ENCODE results near the gene PRRT3. TPM values are rescaled to one million over a fixed set of nuclear protein-coding genes. Genes with fewer than 3 reads are reported as not detected.
A peak's percentile ranks its signal among the peaks of the same experiment; 100 is the strongest.

PRRT3 gene
- total and polyA plus RNA-seq, 2 of the 13 experiments (the other 11 are each of a cell fraction or from before 2014, with no cell fraction given), result 0.22 to 0.44 TPM

DNA sequence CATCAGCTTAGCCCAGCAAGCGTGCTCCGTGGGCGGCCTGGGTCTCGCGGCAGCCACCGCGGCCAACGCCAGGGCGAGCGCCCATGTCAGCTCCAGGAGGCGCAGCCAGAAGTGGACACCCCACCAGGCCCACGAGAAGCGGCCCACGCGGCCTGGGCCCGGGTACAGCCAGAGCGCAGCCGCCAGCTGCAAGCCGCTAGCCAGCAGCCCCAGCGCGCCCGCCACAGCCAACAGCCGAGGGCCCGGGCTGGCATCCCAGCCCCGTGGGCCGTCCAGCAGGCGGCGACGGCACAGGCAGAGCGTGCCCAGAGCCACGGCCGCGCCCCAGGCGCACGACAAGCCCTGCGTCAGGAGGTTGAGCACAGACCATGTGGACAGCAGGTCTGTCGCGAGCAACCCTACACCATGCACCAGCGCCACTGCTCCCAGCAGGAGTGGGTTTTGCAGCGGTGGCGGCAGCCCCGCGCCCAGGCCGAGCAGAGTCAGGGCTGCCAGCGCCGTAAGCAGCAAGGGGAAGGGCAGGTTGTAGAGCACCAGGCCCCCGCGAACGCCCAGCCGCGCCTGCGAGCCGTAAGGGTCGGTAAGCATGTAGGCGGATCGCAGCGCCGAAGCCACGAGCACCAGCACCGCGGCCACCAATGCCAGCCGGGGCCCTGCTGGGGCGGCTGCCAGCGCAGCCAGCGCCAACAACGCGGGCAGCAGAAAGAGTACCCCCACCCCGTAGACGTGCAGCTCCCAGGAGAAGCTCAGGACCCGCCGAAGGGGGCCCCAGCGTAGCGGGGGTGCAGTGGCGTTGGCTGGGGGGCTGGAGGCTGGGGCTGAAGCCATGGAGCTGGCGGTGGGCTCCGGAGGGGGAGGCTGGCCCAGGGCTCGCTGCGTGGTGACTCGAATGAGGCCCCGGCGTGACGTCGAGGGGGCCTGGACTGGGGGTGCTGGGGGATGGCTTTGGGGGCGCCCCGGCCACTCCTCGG is 4.9 kb downstream of the PRRT3 start (continued):
- TF ChIP-seq, protein P1, sequence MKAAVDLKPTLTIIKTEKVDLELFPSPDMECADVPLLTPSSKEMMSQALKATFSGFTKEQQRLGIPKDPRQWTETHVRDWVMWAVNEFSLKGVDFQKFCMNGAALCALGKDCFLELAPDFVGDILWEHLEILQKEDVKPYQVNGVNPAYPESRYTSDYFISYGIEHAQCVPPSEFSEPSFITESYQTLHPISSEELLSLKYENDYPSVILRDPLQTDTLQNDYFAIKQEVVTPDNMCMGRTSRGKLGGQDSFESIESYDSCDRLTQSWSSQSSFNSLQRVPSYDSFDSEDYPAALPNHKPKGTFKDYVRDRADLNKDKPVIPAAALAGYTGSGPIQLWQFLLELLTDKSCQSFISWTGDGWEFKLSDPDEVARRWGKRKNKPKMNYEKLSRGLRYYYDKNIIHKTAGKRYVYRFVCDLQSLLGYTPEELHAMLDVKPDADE (CRISPR knock-in tag; IDR thresholded peaks at IDR 0.05), result no peak
- TF ChIP-seq ZNF615 (CRISPR knock-in tag; IDR thresholded peaks at IDR 0.05; ENCODE audit: borderline replicate concordance) (0 out of 2 replicates have a peak, but pooled peaks have one; percentile 40), PAWR (CRISPR knock-in tag; IDR thresholded peaks at IDR 0.05; ENCODE audit: borderline replicate concordance) (no peak), ADNP (CRISPR knock-in tag; IDR thresholded peaks at IDR 0.05) (0 out of 2 replicates have a peak, but pooled peaks have one; percentile 70), HDAC1 (CRISPR knock-in tag; IDR thresholded peaks at IDR 0.05) (peak; percentile 91), PHB2 (IDR thresholded peaks at IDR 0.05; ENCODE audit: partially characterized antibody) (no peak), ZNF577 (CRISPR knock-in tag; IDR thresholded peaks at IDR 0.05; ENCODE audit: borderline replicate concordance, low read depth) (no peak), ZKSCAN1 (IDR thresholded peaks at IDR 0.05; ENCODE audit: low read length) (no peak), ZIK1 (CRISPR knock-in tag; IDR thresholded peaks at IDR 0.05; ENCODE audit: borderline replicate concordance, low read depth) (no peak; the same call in 1 of the 2 replicates), NBN (conservative IDR thresholded peaks at IDR 0.05) (no peak), TCF7 (IDR thresholded peaks at IDR 0.05; ENCODE audit: low read depth) (no peak), MAFG (CRISPR knock-in tag; IDR thresholded peaks at IDR 0.05) (no peak), HIVEP1 (CRISPR knock-in tag; IDR thresholded peaks at IDR 0.05) (peak; percentile 51; the same call in 1 of the 2 replicates), KAT2B (IDR thresholded peaks at IDR 0.05; ENCODE audit: borderline replicate concordance, low read depth, low read length) (no peak), ZBTB8A (CRISPR knock-in tag; IDR thresholded peaks at IDR 0.05; ENCODE audit: borderline replicate concordance, low read depth) (no peak), SMAD3 (CRISPR knock-in tag; IDR thresholded peaks at IDR 0.05) (no peak; the same call in 1 of the 2 replicates)
- TF ChIP-seq, protein P2, sequence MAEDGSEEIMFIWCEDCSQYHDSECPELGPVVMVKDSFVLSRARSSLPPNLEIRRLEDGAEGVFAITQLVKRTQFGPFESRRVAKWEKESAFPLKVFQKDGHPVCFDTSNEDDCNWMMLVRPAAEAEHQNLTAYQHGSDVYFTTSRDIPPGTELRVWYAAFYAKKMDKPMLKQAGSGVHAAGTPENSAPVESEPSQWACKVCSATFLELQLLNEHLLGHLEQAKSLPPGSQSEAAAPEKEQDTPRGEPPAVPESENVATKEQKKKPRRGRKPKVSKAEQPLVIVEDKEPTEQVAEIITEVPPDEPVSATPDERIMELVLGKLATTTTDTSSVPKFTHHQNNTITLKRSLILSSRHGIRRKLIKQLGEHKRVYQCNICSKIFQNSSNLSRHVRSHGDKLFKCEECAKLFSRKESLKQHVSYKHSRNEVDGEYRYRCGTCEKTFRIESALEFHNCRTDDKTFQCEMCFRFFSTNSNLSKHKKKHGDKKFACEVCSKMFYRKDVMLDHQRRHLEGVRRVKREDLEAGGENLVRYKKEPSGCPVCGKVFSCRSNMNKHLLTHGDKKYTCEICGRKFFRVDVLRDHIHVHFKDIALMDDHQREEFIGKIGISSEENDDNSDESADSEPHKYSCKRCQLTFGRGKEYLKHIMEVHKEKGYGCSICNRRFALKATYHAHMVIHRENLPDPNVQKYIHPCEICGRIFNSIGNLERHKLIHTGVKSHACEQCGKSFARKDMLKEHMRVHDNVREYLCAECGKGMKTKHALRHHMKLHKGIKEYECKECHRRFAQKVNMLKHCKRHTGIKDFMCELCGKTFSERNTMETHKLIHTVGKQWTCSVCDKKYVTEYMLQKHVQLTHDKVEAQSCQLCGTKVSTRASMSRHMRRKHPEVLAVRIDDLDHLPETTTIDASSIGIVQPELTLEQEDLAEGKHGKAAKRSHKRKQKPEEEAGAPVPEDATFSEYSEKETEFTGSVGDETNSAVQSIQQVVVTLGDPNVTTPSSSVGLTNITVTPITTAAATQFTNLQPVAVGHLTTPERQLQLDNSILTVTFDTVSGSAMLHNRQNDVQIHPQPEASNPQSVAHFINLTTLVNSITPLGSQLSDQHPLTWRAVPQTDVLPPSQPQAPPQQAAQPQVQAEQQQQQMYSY (CRISPR knock-in tag; IDR thresholded peaks at IDR 0.05), result peak; percentile 68; the same call in 1 of the 2 replicates
- TF ChIP-seq, protein P3, sequence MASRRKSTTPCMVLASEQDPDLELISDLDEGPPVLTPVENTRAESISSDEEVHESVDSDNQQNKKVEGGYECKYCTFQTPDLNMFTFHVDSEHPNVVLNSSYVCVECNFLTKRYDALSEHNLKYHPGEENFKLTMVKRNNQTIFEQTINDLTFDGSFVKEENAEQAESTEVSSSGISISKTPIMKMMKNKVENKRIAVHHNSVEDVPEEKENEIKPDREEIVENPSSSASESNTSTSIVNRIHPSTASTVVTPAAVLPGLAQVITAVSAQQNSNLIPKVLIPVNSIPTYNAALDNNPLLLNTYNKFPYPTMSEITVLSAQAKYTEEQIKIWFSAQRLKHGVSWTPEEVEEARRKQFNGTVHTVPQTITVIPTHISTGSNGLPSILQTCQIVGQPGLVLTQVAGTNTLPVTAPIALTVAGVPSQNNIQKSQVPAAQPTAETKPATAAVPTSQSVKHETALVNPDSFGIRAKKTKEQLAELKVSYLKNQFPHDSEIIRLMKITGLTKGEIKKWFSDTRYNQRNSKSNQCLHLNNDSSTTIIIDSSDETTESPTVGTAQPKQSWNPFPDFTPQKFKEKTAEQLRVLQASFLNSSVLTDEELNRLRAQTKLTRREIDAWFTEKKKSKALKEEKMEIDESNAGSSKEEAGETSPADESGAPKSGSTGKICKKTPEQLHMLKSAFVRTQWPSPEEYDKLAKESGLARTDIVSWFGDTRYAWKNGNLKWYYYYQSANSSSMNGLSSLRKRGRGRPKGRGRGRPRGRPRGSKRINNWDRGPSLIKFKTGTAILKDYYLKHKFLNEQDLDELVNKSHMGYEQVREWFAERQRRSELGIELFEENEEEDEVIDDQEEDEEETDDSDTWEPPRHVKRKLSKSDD (CRISPR knock-in tag; IDR thresholded peaks at IDR 0.05; ENCODE audit: low read depth), result 0 out of 2 replicates have a peak, but pooled peaks have one; percentile 67
- TF ChIP-seq, protein P4, sequence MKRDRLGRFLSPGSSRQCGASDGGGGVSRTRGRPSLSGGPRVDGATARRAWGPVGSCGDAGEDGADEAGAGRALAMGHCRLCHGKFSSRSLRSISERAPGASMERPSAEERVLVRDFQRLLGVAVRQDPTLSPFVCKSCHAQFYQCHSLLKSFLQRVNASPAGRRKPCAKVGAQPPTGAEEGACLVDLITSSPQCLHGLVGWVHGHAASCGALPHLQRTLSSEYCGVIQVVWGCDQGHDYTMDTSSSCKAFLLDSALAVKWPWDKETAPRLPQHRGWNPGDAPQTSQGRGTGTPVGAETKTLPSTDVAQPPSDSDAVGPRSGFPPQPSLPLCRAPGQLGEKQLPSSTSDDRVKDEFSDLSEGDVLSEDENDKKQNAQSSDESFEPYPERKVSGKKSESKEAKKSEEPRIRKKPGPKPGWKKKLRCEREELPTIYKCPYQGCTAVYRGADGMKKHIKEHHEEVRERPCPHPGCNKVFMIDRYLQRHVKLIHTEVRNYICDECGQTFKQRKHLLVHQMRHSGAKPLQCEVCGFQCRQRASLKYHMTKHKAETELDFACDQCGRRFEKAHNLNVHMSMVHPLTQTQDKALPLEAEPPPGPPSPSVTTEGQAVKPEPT (CRISPR knock-in tag; IDR thresholded peaks at IDR 0.05; ENCODE audit: low read depth), result no peak; the same call in 1 of the 2 replicates

Data from HepG2 (cell line).